Sigmoid colon (tissue), 7 donors: Measurements from ENCODE around the gene LRRC49. TPM values are rescaled to one million over a fixed set of nuclear protein-coding genes. Genes with fewer than 3 reads are reported as not detected.

Experiments used
- DNase-seq: peaks from one replicate; pipeline ENCODE4 v3.0.0-alpha.2; 2019
- H3K27ac ChIP-seq, 4 donors: fragments of 200-600 bp; sonication (generic); one replicate each; pipeline ENCODE4 v1.5.1; 2016 to 2019; ENCODE audit warnings: mild to moderate bottlenecking in 1 of 4
- H3K27me3 ChIP-seq, 3 donors: fragments of 200-600 bp; sonication (generic); one replicate each; pipeline ENCODE4 v1.5.1; 2019; ENCODE audit warnings: mild to moderate bottlenecking in 1 of 3
- H3K36me3 ChIP-seq, 4 donors: fragments of 200-600 bp; sonication (generic); one replicate each; pipeline ENCODE4 v1.5.1; 2016 to 2019
- H3K4me1 ChIP-seq, 4 donors: fragments of 200-600 bp; sonication (generic); one replicate each; pipeline ENCODE4 v1.5.1; 2017 to 2019
- H3K4me3 ChIP-seq, 4 donors: fragments of 200-600 bp; sonication (generic); one replicate each; pipeline ENCODE4 v1.5.1; 2017 to 2019; ENCODE audit warnings: mild to moderate bottlenecking in 2 of 4, moderate library complexity in 1 of 4
- H3K9me3 ChIP-seq, 4 donors: fragments of 200-600 bp in 3 of 4; sonication (generic) in 3 of 4; one replicate each; pipeline versions ENCODE4 v1.5.1 to v1.6.1; 2013 to 2019
- CTCF ChIP-seq, 4 experiments: fragments of 450-650 bp in 3 of 4; fragments of 200-600 bp in 1 of 4; IDR thresholded peaks; one replicate each; pipeline ENCODE4 v1.5.1; 2016 to 2019; ENCODE audit warnings: antibody characterized with exemption in 4 of 4, mild to moderate bottlenecking in 3 of 4, moderate library complexity in 2 of 4
- EP300 ChIP-seq, 4 donors: sonication (generic); formaldehyde crosslinking; IDR thresholded peaks; one replicate each; pipeline ENCODE4 v1.6.1; 2017; ENCODE audit warnings: antibody characterized with exemption in 4 of 4
- POLR2A ChIP-seq, 2 donors: fragments of 450-650 bp; IDR thresholded peaks; one replicate each; pipeline ENCODE4 v1.6.1; 2016; ENCODE audit warnings: antibody characterized with exemption in 2 of 2, mild to moderate bottlenecking in 2 of 2, moderate library complexity in 2 of 2
- POLR2AphosphoS5 ChIP-seq, 4 donors: sonication (generic); formaldehyde crosslinking; IDR thresholded peaks; one replicate each; pipeline ENCODE4 v1.6.1; 2017; ENCODE audit warnings: antibody characterized with exemption in 4 of 4
- WGBS, 2 donors: extraction: QIAGEN DNeasy Blood & Tissue Kit; methylation state at CpG; one replicate each; pipeline ENCODE4 v1.1.7; 2013; 5-methylcytosine and 5-hydroxymethylcytosine counted together
- intact Hi-C: fragments of 100-400 bp; cut with DNase I; formaldehyde crosslinking; loops from one replicate; pipeline ENCODE4 v1.15.1; 2023
- polyA plus RNA-seq, 3 donors: library from polyadenylated mRNA; stranded (reverse); fragments of 200-250 nt; gene quantifications; one replicate each; pipeline ENCODE4 v1.2.3, GENCODE V29; 2013
- total RNA-seq, 4 donors: library from RNA; depleted of rRNA; stranded (reverse); fragments of >200 nt; gene quantifications; one replicate each; pipeline ENCODE4 v1.1.0, GENCODE V29; 2016
- donor health status: healthy with polysubstance abuse.
- donor health status: Bipolar disorder and iron deficiency.
- donor health status: healthy.

The LRRC49 gene, protein sequence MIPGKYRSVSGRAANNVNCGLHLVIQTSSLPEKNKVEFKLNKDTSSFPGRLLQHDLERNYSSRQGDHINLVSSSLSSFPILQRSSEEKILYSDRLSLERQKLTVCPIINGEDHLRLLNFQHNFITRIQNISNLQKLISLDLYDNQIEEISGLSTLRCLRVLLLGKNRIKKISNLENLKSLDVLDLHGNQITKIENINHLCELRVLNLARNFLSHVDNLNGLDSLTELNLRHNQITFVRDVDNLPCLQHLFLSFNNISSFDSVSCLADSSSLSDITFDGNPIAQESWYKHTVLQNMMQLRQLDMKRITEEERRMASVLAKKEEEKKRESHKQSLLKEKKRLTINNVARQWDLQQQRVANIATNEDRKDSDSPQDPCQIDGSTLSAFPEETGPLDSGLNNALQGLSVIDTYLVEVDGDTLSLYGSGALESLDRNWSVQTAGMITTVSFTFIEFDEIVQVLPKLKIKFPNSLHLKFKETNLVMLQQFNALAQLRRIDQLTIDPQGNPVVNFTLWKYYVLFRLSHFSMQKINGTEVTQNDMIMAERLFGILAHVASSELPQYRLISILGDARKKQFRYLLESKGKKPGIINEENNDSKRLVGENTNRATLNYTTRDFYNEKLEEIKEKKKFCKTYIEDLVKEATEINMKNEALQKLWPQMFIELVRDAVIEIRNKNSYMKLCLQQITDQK
- total RNA-seq (10 to 100 TPM; 10.3 to 20.2 (median 12.6) TPM), polyA plus RNA-seq (10 to 100 TPM in 1 of 3 donors, 1 to 10 TPM in 2; 1.6 to 10.2 (median 3.0) TPM)

GRCh38 chr15:70892002-70892911 is at the start of gene LRRC49, which contains the start of gene THAP10:
LRRC49 (plus strand) TSS chr15:70892826; CDS start chr15:70892895, 69 bp downstream.
THAP10 (minus strand) TSS chr15:70892433; CDS start chr15:70892272, 161 bp downstream.
- H3K9me3 ChIP-seq, result no peaks in the 10 kb centered on the region
- H3K36me3 ChIP-seq, result peaks cover 0 to 12% (median 0%) of the 10 kb centered on the region in 4 donors
- peak within 1 kb of the TSS; percentile 76 to 83 (median 80) for H3K27ac ChIP-seq
- intact Hi-C loops, result loop anchor here (5.0 kb wide), 3 partner anchors 40 to 550 kb away; partner anchors contain the start of gene LARP6
- DNase-seq, result peak; percentile 95
- WGBS, 2 donors, result 1% methylated on average over 61 of the region's 61 CpGs
- H3K27me3 ChIP-seq, result no peaks in the 10 kb centered on the region
- H3K4me3 ChIP-seq, result peak within 1 kb of the TSS; percentile 60 to 83 (median 78)
- peaks cover 0 to 22% (median 16%) of the 10 kb centered on the region in 4 donors for H3K4me1 ChIP-seq
- no peak for TF ChIP-seq CTCF (IDR thresholded peaks at IDR 0.05)
- peak in 2 of 4 donors; percentile 27 to 54 for TF ChIP-seq POLR2AphosphoS5 (IDR thresholded peaks at IDR 0.05)

- Histone ChIP-seq H3K4me1 (no peaks in the 10 kb centered on the region), H3K36me3 (peaks cover 0 to under 1% (median 0%) of the 10 kb centered on the region in 4 donors), H3K27me3 (no peaks in the 10 kb centered on the region), H3K9me3 (no peaks in the 10 kb centered on the region), H3K27ac (no peak overlapping the region), H3K4me3 (no peak overlapping the region)
- no peak for DNase-seq
- intact Hi-C loops, result no loop called here
- TF ChIP-seq POLR2A (IDR thresholded peaks at IDR 0.05), result no peak
- TF ChIP-seq EP300 (IDR thresholded peaks at IDR 0.05), result no peak
- no peak for TF ChIP-seq POLR2AphosphoS5 (IDR thresholded peaks at IDR 0.05)
- TF ChIP-seq CTCF (IDR thresholded peaks at IDR 0.05), result no peak
- WGBS, 2 donors, result 92 to 97% methylated on average over 6 of the region's 6 CpGs
Observed at GRCh38 chr15:70845602-70846360, 46.8 kb upstream of the LRRC49 start.

GRCh38 chr15:70851889-70852288 is 40.7 kb upstream of the LRRC49 start:
- WGBS, 2 donors, result 95 to 98% methylated on average over 6 of the region's 6 CpGs
- Histone ChIP-seq H3K4me3 (no peak overlapping the region), H3K36me3 (peaks cover 0 to 8% (median 0%) of the 10 kb centered on the region in 4 donors), H3K27ac (peak overlapping the region in 1 of 4 donors; percentile 89), H3K4me1 (peaks cover 0 to 28% (median 21%) of the 10 kb centered on the region in 4 donors), H3K27me3 (no peaks in the 10 kb centered on the region), H3K9me3 (no peaks in the 10 kb centered on the region)
- intact Hi-C loops, result loop anchor here (5.0 kb wide), 1 partner anchor 40 kb away; the partner anchor contains the start of genes LRRC49 and THAP10
- TF ChIP-seq POLR2A (IDR thresholded peaks at IDR 0.05), result no peak
- no peak for TF ChIP-seq CTCF (IDR thresholded peaks at IDR 0.05)
- no peak for TF ChIP-seq POLR2AphosphoS5 (IDR thresholded peaks at IDR 0.05)
- no peak for TF ChIP-seq EP300 (IDR thresholded peaks at IDR 0.05)
- DNase-seq, result no peak
